ENCODE data around the gene ADAM12.
"Not testable (repeated sequence)": the region's sequence is repeated elsewhere in the genome, so short reads cannot be mapped to it uniquely, and the experiment has no call there.

The ADAM12 gene

GRCh38 chr10:126259760-126260479 lies 128.4 kb downstream of the ADAM12 start:
- DNase-seq, result no peak

- DNase-seq, result no peak
Measured at GRCh38 chr10:126256864-126257263, 131.4 kb downstream of the ADAM12 start.

- no peak for DNase-seq
Measured at GRCh38 chr10:126255313-126255712, 133.0 kb downstream of the ADAM12 start.

- no peak for DNase-seq
Measured at GRCh38 chr10:126253611-126253998, 134.7 kb downstream of the ADAM12 start.

- no peak for DNase-seq
Measured at GRCh38 chr10:126252884-126253610, 135.2 kb downstream of the ADAM12 start.

GRCh38 chr10:126251778-126252407 lies 136.4 kb downstream of the ADAM12 start:
- DNase-seq, result no peak

- no peak for DNase-seq
Measured at GRCh38 chr10:126250527-126251310, 137.6 kb downstream of the ADAM12 start.

GRCh38 chr10:126250045-126250444 lies 138.2 kb downstream of the ADAM12 start:
- DNase-seq, result no peak

- no peak for DNase-seq
Measured at GRCh38 chr10:126247446-126247975, 140.8 kb downstream of the ADAM12 start.

- not testable (repeated sequence) for DNase-seq
Measured at GRCh38 chr10:126246396-126246795, 141.9 kb downstream of the ADAM12 start.

- DNase-seq, result no peak
Measured at GRCh38 chr10:126245501-126245900, 142.8 kb downstream of the ADAM12 start.

GRCh38 chr10:126243971-126244370 lies 144.3 kb downstream of the ADAM12 start:
- no peak for DNase-seq

- DNase-seq, result no peak
Measured at GRCh38 chr10:126243306-126243705, 145.0 kb downstream of the ADAM12 start.

GRCh38 chr10:126242397-126243260 lies 145.6 kb downstream of the ADAM12 start:
- DNase-seq, result no peak

- DNase-seq, result no peak
Measured at GRCh38 chr10:126240483-126240882, 147.8 kb downstream of the ADAM12 start.

GRCh38 chr10:126239844-126240243 lies 148.4 kb downstream of the ADAM12 start:
- no peak for DNase-seq

GRCh38 chr10:126235979-126236851 lies 152.1 kb downstream of the ADAM12 start:
- DNase-seq, result no peak

- DNase-seq, result no peak
Measured at GRCh38 chr10:126235091-126235978, 152.9 kb downstream of the ADAM12 start.

GRCh38 chr10:126234630-126235029 lies 153.6 kb downstream of the ADAM12 start:
- DNase-seq, result no peak
